Dermis lymphatic vessel endothelial cell (primary cell): ENCODE results near the gene CDC42EP5. TPM values are rescaled to one million over a fixed set of nuclear protein-coding genes. Genes with fewer than 3 reads are reported as not detected.

Experiments
- total RNA-seq: library from RNA; depleted of rRNA; stranded (reverse); fragments of >200 nt; gene quantifications from 2 replicates; pipeline ENCODE4 v1.2.1, GENCODE V29; 2014

Gene CDC42EP5
- total RNA-seq = 54.7 and 66.4 TPM in 2 replicates

GRCh38 chr19:54473071-54473891 lies at the start of gene CDC42EP5:
TSS of gene CDC42EP5 (minus strand) at chr19:54473296. CDS start at chr19:54465547, 7,749 bp downstream.

GRCh38 chr19:54502518-54503048 lies 29.5 kb upstream of the CDC42EP5 start, which contains the start of gene LAIR2:
TSS of gene LAIR2 (plus strand) at chr19:54502831. CDS start at chr19:54502919, 88 bp downstream.

GRCh38 chr19:54463531-54464043 lies 9.5 kb downstream of the CDC42EP5 start, which contains the start of gene LENG9:
TSS of gene LENG9 (minus strand) at chr19:54463778. CDS start at chr19:54463526, 252 bp downstream.

GRCh38 chr19:54448774-54449700 lies 24.1 kb downstream of the CDC42EP5 start, which contains the start of gene LENG8:
TSS of gene LENG8 (plus strand) at chr19:54449199. CDS start at chr19:54451345, 2,146 bp downstream.

GRCh38 chr19:54415208-54415900 lies 57.7 kb downstream of the CDC42EP5 start, which contains the start of gene TTYH1:
TSS of gene TTYH1 (plus strand) at chr19:54415464. CDS start at chr19:54415553, 89 bp downstream.

Other genes with a start within 250 kb of the CDC42EP5 start
- not detected in 2 replicates for gene LILRA6, start 230.5 kb downstream of the CDC42EP5 start, total RNA-seq
- not detected in 2 replicates for gene LILRB5, start 216.0 kb downstream of the CDC42EP5 start, total RNA-seq
- gene LILRB2, start 192.2 kb downstream of the CDC42EP5 start, total RNA-seq = not detected in 2 replicates
- gene LILRA5, start 160.1 kb downstream of the CDC42EP5 start, total RNA-seq = not detected in 2 replicates
- gene LILRA4, start 134.1 kb downstream of the CDC42EP5 start, total RNA-seq = not detected in 2 replicates
- gene LAIR1, start 108.4 kb downstream of the CDC42EP5 start, total RNA-seq = not detected in 2 replicates
- gene TTYH1, start 57.8 kb downstream of the CDC42EP5 start, total RNA-seq = not detected in 2 replicates
- gene LENG8, start 24.1 kb downstream of the CDC42EP5 start, total RNA-seq = 21.0 and 27.4 TPM in 2 replicates
- gene LENG9, start 9.5 kb downstream of the CDC42EP5 start, total RNA-seq = 6.2 and 6.4 TPM in 2 replicates
- not detected in 2 replicates for gene LAIR2, start 29.5 kb upstream of the CDC42EP5 start, total RNA-seq
- not detected in 2 replicates for gene LILRA2, start 100.5 kb upstream of the CDC42EP5 start, total RNA-seq
- gene LILRA1, start 120.3 kb upstream of the CDC42EP5 start, total RNA-seq = not detected in 2 replicates
- gene LILRB1, start 157.2 kb upstream of the CDC42EP5 start, total RNA-seq = under 0.01 TPM in 2 replicates
- gene LILRB4, start 189.7 kb upstream of the CDC42EP5 start, total RNA-seq = not detected in 2 replicates